ENCODE data around the gene GRIN1.

Gene GRIN1

DNA sequence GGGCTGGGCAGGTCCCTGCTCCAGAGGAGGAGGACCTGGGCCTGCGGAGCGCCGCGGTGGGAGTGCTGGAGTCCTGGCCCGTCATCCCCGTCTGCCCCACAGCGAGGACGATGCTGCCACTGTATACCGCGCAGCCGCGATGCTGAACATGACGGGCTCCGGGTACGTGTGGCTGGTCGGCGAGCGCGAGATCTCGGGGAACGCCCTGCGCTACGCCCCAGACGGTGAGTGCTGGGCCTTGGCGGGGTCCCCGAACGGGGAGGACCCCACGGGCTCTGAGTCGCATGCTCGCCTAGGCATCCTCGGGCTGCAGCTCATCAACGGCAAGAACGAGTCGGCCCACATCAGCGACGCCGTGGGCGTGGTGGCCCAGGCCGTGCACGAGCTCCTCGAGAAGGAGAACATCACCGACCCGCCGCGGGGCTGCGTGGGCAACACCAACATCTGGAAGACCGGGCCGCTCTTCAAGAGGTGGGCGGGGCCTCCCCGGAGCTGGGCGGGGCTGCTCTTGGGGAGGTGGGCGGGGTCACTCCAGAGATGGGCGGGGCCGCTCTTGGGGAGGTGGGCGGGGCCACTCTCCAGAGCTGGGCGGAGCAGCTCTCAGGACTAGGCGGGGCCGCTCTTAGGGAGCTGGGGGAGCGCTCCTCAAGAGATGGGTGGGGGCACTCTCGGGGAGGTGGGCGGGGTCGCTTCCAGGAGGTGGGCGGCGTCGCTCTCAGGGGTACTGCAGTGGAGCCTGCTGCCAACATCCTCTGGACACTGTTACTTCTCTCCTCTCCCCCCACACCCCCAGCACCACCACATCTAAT is 17.8 kb downstream of the GRIN1 start:
- Histone ChIP-seq H3K4me3 (ENCODE audit: low read length, poor library complexity, severe bottlenecking) (no peak overlapping the region), H3K4me1 (ENCODE audit: insufficient read depth, low read length, poor library complexity, severe bottlenecking) (peaks cover 28% of the 10 kb centered on the region), H3K9me2 (replicated peaks; ENCODE audit: low read depth, low read length) (no peaks in the 10 kb centered on the region), H3K36me3 (ENCODE audit: insufficient read depth, low read length) (no peaks in the 10 kb centered on the region), H3F3A (ENCODE audit: low read depth) (no peaks in the 10 kb centered on the region), H3K4me2 (ENCODE audit: low read depth, low read length, poor library complexity, severe bottlenecking) (no peak overlapping the region), H3K9ac (ENCODE audit: low read depth, low read length, poor library complexity, severe bottlenecking) (no peak overlapping the region), H4K20me1 (ENCODE audit: insufficient read depth, low read length, poor library complexity, severe bottlenecking) (no peaks in the 10 kb centered on the region), H3K79me2 (ENCODE audit: insufficient read depth, low read length) (no peaks in the 10 kb centered on the region), H3K27me3 (ENCODE audit: insufficient read depth, low read length, poor library complexity, severe bottlenecking) (no peaks in the 10 kb centered on the region), H3K9me3 (ENCODE audit: insufficient read depth, low read depth, low read length) (no peaks in the 10 kb centered on the region), H2AFZ (ENCODE audit: low read length) (no peak overlapping the region)
- TF ChIP-seq, protein P1, sequence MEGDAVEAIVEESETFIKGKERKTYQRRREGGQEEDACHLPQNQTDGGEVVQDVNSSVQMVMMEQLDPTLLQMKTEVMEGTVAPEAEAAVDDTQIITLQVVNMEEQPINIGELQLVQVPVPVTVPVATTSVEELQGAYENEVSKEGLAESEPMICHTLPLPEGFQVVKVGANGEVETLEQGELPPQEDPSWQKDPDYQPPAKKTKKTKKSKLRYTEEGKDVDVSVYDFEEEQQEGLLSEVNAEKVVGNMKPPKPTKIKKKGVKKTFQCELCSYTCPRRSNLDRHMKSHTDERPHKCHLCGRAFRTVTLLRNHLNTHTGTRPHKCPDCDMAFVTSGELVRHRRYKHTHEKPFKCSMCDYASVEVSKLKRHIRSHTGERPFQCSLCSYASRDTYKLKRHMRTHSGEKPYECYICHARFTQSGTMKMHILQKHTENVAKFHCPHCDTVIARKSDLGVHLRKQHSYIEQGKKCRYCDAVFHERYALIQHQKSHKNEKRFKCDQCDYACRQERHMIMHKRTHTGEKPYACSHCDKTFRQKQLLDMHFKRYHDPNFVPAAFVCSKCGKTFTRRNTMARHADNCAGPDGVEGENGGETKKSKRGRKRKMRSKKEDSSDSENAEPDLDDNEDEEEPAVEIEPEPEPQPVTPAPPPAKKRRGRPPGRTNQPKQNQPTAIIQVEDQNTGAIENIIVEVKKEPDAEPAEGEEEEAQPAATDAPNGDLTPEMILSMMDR (conservative IDR thresholded peaks at IDR 0.05; ENCODE audit: low read length): no peak
- TF ChIP-seq EZH2phosphoT487 (IDR thresholded peaks at IDR 0.05; ENCODE audit: borderline replicate concordance): no peak

DNA sequence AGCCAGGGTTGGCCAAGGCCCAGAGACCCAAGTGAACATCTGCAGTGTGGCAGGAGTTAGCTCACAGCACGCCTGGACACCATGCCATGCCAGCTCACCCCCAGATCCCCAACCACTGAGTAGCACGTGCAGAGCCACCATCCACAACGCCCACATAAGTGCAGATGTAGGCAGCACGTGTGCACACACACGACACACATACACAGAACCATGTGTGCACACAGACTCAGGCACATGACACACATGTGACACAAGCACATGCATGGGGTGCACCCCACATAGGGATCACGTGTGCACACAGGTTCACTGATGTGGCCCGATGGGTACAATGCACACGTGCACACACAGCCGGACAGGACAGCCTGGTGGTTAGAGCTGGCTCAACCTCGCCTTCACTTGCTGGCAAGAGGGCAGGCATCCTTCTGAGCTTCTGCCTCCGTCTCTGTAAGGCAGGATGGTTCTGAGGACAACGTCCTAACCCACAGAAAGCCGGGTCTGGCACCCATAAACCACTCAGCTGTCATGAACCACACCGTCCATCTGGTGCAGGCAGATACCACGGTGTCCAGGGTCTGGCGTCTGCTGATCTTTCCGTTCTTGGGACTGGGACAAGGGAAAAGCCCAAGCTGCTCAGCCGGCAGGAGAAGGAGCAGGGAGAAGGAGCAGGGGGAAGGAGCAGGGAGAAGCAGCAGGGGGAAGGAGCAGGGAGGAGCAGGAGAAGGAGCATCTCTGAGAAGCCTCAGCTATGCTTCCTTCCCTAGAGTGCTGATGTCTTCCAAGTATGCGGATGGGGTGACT is 18.9 kb downstream of the GRIN1 start:
- Histone ChIP-seq H4K20me1 (ENCODE audit: insufficient read depth, low read length, poor library complexity, severe bottlenecking) (no peaks in the 10 kb centered on the region), H3K4me1 (ENCODE audit: insufficient read depth, low read length, poor library complexity, severe bottlenecking) (peaks cover 28% of the 10 kb centered on the region), H3K9me3 (ENCODE audit: insufficient read depth, low read depth, low read length) (no peaks in the 10 kb centered on the region), H3K27me3 (ENCODE audit: insufficient read depth, low read length, poor library complexity, severe bottlenecking) (no peaks in the 10 kb centered on the region), H3K4me2 (ENCODE audit: low read depth, low read length, poor library complexity, severe bottlenecking) (peak overlapping the region; percentile 84), H3K9me2 (replicated peaks; ENCODE audit: low read depth, low read length) (no peaks in the 10 kb centered on the region), H3K9ac (ENCODE audit: low read depth, low read length, poor library complexity, severe bottlenecking) (no peak overlapping the region), H3F3A (ENCODE audit: low read depth) (no peaks in the 10 kb centered on the region), H3K36me3 (ENCODE audit: insufficient read depth, low read length) (no peaks in the 10 kb centered on the region), H2AFZ (ENCODE audit: low read length) (no peak overlapping the region), H3K79me2 (ENCODE audit: insufficient read depth, low read length) (no peaks in the 10 kb centered on the region), H3K4me3 (ENCODE audit: low read length, poor library complexity, severe bottlenecking) (peak overlapping the region; percentile 55)
- TF ChIP-seq, protein P1 (conservative IDR thresholded peaks at IDR 0.05; ENCODE audit: low read length): no peak
- no peak for TF ChIP-seq EZH2phosphoT487 (IDR thresholded peaks at IDR 0.05; ENCODE audit: borderline replicate concordance)

DNA sequence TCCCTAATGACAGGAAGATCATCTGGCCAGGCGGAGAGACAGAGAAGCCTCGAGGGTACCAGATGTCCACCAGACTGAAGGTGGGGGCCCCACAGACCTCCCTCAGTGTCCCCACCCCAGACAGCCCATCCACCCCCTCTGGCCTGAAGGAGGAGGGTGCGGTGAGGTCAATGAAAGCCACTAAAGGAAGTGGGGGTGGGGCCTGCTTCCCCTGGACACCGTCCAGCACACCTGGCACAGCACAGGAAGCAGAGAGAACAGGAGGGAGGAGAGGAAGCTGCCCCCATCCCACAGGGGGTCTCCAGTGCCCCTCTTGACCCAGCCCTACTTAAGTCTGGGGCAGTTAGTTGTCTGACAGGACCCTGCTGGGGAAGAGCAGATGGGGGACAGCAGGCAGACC is 19.7 kb downstream of the GRIN1 start:
- Histone ChIP-seq H3K36me3 (ENCODE audit: insufficient read depth, low read length) (no peaks in the 10 kb centered on the region), H4K20me1 (ENCODE audit: insufficient read depth, low read length, poor library complexity, severe bottlenecking) (no peaks in the 10 kb centered on the region), H3K9me2 (replicated peaks; ENCODE audit: low read depth, low read length) (no peaks in the 10 kb centered on the region), H3K4me1 (ENCODE audit: insufficient read depth, low read length, poor library complexity, severe bottlenecking) (peaks cover 28% of the 10 kb centered on the region), H3F3A (ENCODE audit: low read depth) (no peaks in the 10 kb centered on the region), H2AFZ (ENCODE audit: low read length) (0 out of 2 replicates have a peak overlapping the region, but pooled peaks have one; percentile 3), H3K79me2 (ENCODE audit: insufficient read depth, low read length) (no peaks in the 10 kb centered on the region), H3K9ac (ENCODE audit: low read depth, low read length, poor library complexity, severe bottlenecking) (peak overlapping the region; percentile 54), H3K4me3 (ENCODE audit: low read length, poor library complexity, severe bottlenecking) (peak overlapping the region; percentile 55), H3K9me3 (ENCODE audit: insufficient read depth, low read depth, low read length) (no peaks in the 10 kb centered on the region), H3K27me3 (ENCODE audit: insufficient read depth, low read length, poor library complexity, severe bottlenecking) (no peaks in the 10 kb centered on the region), H3K4me2 (ENCODE audit: low read depth, low read length, poor library complexity, severe bottlenecking) (peak overlapping the region; percentile 84)
- no peak for TF ChIP-seq EZH2phosphoT487 (IDR thresholded peaks at IDR 0.05; ENCODE audit: borderline replicate concordance)
- TF ChIP-seq, protein P1 (conservative IDR thresholded peaks at IDR 0.05; ENCODE audit: low read length): no peak
